HG03108 (cell line): ENCODE results near the gene TNFAIP8L3.

ENCODE experiments used
- ATAC-seq: cut with Tn5 transposase; IDR thresholded peaks from one replicate; pipeline ENCODE4 v1.9.1; 2021; ENCODE audit warnings: moderate library complexity; ENCODE audit not compliant: unreplicated experiment

Gene TNFAIP8L3

DNA sequence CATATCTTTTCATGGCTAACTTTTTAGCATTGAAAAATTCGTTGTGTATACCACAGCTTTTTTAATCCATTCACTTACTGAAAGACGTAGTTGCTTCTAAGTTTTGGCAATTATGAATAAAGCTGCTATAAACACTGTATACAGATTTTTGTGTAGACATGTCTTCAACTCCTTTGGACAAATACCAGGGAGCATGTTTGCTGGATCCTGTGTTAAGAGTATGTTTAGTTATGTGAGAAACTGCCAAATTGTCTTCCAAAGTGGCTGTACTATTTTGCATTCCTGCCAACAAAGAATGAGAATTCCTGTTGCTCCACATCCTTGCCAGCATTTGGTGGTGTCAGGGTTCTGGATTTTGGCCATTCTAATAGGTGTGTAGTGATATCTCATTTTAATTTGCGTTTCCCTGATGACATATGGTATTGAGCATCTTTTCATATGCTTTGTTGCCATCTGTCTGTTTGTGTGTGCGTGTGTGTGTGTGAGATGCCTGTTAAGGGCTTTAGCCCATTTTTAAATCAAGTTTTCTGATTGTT lies 87.5 kb downstream of the TNFAIP8L3 start:
- ATAC-seq = no peak
